OCI-LY3 (cell line): ENCODE data around the gene EPM2A.

Experiments used
- H2AFZ ChIP-seq: fragments of 200-600, 300-600 bp; shearing (Covaris generic); 2 replicates; pipeline ENCODE4 v1.6.0; 2014; ENCODE audit warnings: antibody characterized with exemption, low read depth, low read length
- H3K27ac ChIP-seq: fragments of 200-600, 300-600 bp; sonication (generic); 2 replicates; pipeline ENCODE4 v1.5.1; 2014; ENCODE audit warnings: mild to moderate bottlenecking, low read length, moderate library complexity, mixed read lengths
- H3K27me3 ChIP-seq: fragments of 200-600, 300-600 bp; sonication (generic); 2 replicates; pipeline ENCODE4 v1.6.1; 2014; ENCODE audit warnings: low read depth, low read length, mixed read lengths
- H3K36me3 ChIP-seq: fragments of 200-600, 300-600 bp; sonication (generic); replicated peaks from 2 replicates; pipeline ENCODE3; 2014; ENCODE audit warnings: low read depth, low read length, mixed read lengths
- H3K4me1 ChIP-seq: fragments of 300-600, 200-600 bp; sonication (generic); 2 replicates; pipeline ENCODE4 v1.6.1; 2014; ENCODE audit warnings: low read length, mixed read lengths
- H3K4me2 ChIP-seq: fragments of 200-600, 300-600 bp; sonication (generic); 2 replicates; pipeline ENCODE4 v1.6.1; 2014; ENCODE audit warnings: low read length, mixed read lengths
- H3K4me3 ChIP-seq: fragments of 300-600, 200-600 bp; sonication (generic); 2 replicates; pipeline ENCODE4 v1.5.1; 2014; ENCODE audit warnings: antibody characterized with exemption, mild to moderate bottlenecking, low read length, moderate library complexity
- H3K79me2 ChIP-seq: fragments of 300-600, 200-600 bp; shearing (Covaris generic); 2 replicates; pipeline ENCODE4 v1.6.1; 2014; ENCODE audit warnings: mild to moderate bottlenecking, low read length, mixed read lengths
- H3K9ac ChIP-seq: fragments of 300-600, 200-600 bp; shearing (Covaris generic); 2 replicates; pipeline ENCODE4 v1.6.0; 2014; ENCODE audit warnings: mild to moderate bottlenecking, low read length, moderate library complexity
- H3K9me3 ChIP-seq: fragments of 200-600, 300-600 bp; shearing (Covaris generic); 2 replicates; pipeline ENCODE4 v1.6.1; 2014; ENCODE audit warnings: low read length, mixed read lengths; ENCODE audit not compliant: insufficient read depth
- H4K20me1 ChIP-seq: fragments of 200-600, 300-600 bp; sonication (generic); 2 replicates; pipeline ENCODE4 v1.6.1; 2016; ENCODE audit warnings: low read length, mixed read lengths; ENCODE audit not compliant: insufficient read depth
- CTCF ChIP-seq: fragments of 200-600, 300-600 bp; sonication (generic); IDR thresholded peaks from 2 replicates; pipeline ENCODE4 v1.5.1; 2014; ENCODE audit warnings: antibody characterized with exemption, low read length, low read depth
- EZH2phosphoT487 ChIP-seq: fragments of 200-600 bp; shearing (Covaris generic); IDR thresholded peaks from 2 replicates; pipeline ENCODE4 v1.6.1; 2018; ENCODE audit warnings: antibody characterized with exemption, mixed run types, low read depth

EPM2A gene

GRCh38 chr6:145626857-145627256 is 108.5 kb downstream of the EPM2A start:
- H3K9ac ChIP-seq = no peak overlapping the region

GRCh38 chr6:145623231-145623630 is 112.1 kb downstream of the EPM2A start:
- H4K20me1 ChIP-seq = no peaks in the 10 kb centered on the region
- H3K4me3 ChIP-seq = no peak overlapping the region
- H3K9ac ChIP-seq = no peak overlapping the region
- H3K27me3 ChIP-seq = no peaks in the 10 kb centered on the region
- no peak overlapping the region for H3K27ac ChIP-seq
- no peak overlapping the region for H3K4me2 ChIP-seq
- no peaks in the 10 kb centered on the region for H3K9me3 ChIP-seq
- no peak overlapping the region for H2AFZ ChIP-seq
- TF ChIP-seq EZH2phosphoT487 (no peak), CTCF (no peak)
- no peaks in the 10 kb centered on the region for H3K79me2 ChIP-seq
- no peaks in the 10 kb centered on the region for H3K36me3 ChIP-seq
- no peaks in the 10 kb centered on the region for H3K4me1 ChIP-seq

More at GRCh38 chr6:145626857-145627256, 108.5 kb downstream of the EPM2A start:
- no peaks in the 10 kb centered on the region for H3K79me2 ChIP-seq
- H3K27me3 ChIP-seq = no peaks in the 10 kb centered on the region
- no peaks in the 10 kb centered on the region for H3K4me1 ChIP-seq
- no peak for TF ChIP-seq CTCF
- no peaks in the 10 kb centered on the region for H3K36me3 ChIP-seq
- no peak overlapping the region for H3K27ac ChIP-seq
- H3K4me2 ChIP-seq = no peak overlapping the region
- no peak overlapping the region for H3K4me3 ChIP-seq
- no peak overlapping the region for H2AFZ ChIP-seq
- H4K20me1 ChIP-seq = no peaks in the 10 kb centered on the region
- H3K9me3 ChIP-seq = no peaks in the 10 kb centered on the region

GRCh38 chr6:145621776-145622175 is 113.5 kb downstream of the EPM2A start:
- H3K4me1 ChIP-seq = no peaks in the 10 kb centered on the region
- H3K9me3 ChIP-seq = no peaks in the 10 kb centered on the region
- H3K9ac ChIP-seq = no peak overlapping the region
- H3K27me3 ChIP-seq = no peaks in the 10 kb centered on the region
- H3K36me3 ChIP-seq = no peaks in the 10 kb centered on the region
- no peak overlapping the region for H2AFZ ChIP-seq
- H3K4me3 ChIP-seq = no peak overlapping the region
- no peaks in the 10 kb centered on the region for H4K20me1 ChIP-seq
- no peak overlapping the region for H3K4me2 ChIP-seq
- no peak overlapping the region for H3K27ac ChIP-seq
- no peaks in the 10 kb centered on the region for H3K79me2 ChIP-seq
- TF ChIP-seq EZH2phosphoT487 = no peak
- TF ChIP-seq CTCF = no peak

- H3K79me2 ChIP-seq = no peaks in the 10 kb centered on the region
- H4K20me1 ChIP-seq = no peaks in the 10 kb centered on the region
- TF ChIP-seq CTCF = no peak
- TF ChIP-seq EZH2phosphoT487 = no peak
- no peak overlapping the region for H3K4me3 ChIP-seq
- H3K36me3 ChIP-seq = no peaks in the 10 kb centered on the region
- no peak overlapping the region for H3K9ac ChIP-seq
- no peaks in the 10 kb centered on the region for H3K4me1 ChIP-seq
- no peak overlapping the region for H2AFZ ChIP-seq
- H3K9me3 ChIP-seq = no peaks in the 10 kb centered on the region
- no peak overlapping the region for H3K27ac ChIP-seq
- H3K27me3 ChIP-seq = no peaks in the 10 kb centered on the region
- H3K4me2 ChIP-seq = no peak overlapping the region
These were observed 115.2 kb downstream of the EPM2A start for GRCh38 chr6:145620088-145620487.
